ENCODE results near the gene KRTAP10-11.
"Not testable (repeated sequence)": the region's sequence is repeated elsewhere in the genome, so short reads cannot be mapped to it uniquely, and the experiment has no call there.

Gene KRTAP10-11

GRCh38 chr21:44666401-44667320 lies 20.4 kb downstream of the KRTAP10-11 start, which contains the start of gene KRTAP12-2:
Gene KRTAP12-2 (minus strand): TSS chr21:44666927. CDS start chr21:44666886, 41 bp downstream.
- DNase-seq (ENCODE audit: low spot score) = no peak

- DNase-seq (ENCODE audit: low spot score) = no peak
Observed at GRCh38 chr21:44667612-44668011, 21.4 kb downstream of the KRTAP10-11 start.

- no peak for DNase-seq (ENCODE audit: low spot score)
Observed at GRCh38 chr21:44670642-44671432, 24.6 kb downstream of the KRTAP10-11 start.

GRCh38 chr21:44671911-44672310 lies 25.7 kb downstream of the KRTAP10-11 start:
- no peak for DNase-seq (ENCODE audit: low spot score)

GRCh38 chr21:44677881-44678280 lies 31.7 kb downstream of the KRTAP10-11 start:
- no peak for DNase-seq (ENCODE audit: low spot score)

- no peak for DNase-seq (ENCODE audit: low spot score)
Observed at GRCh38 chr21:44681152-44681551, 34.9 kb downstream of the KRTAP10-11 start.

- no peak for DNase-seq (ENCODE audit: low spot score)
Observed at GRCh38 chr21:44681861-44682579, 35.8 kb downstream of the KRTAP10-11 start, which contains the start of gene KRTAP12-1. Gene KRTAP12-1 (minus strand): TSS chr21:44682163. CDS start chr21:44682123, 40 bp downstream.

GRCh38 chr21:44682580-44683151 lies 36.5 kb downstream of the KRTAP10-11 start:
- DNase-seq (ENCODE audit: low spot score) = no peak

GRCh38 chr21:44684077-44684476 lies 37.9 kb downstream of the KRTAP10-11 start:
- DNase-seq (ENCODE audit: low spot score) = no peak

- no peak for DNase-seq (ENCODE audit: low spot score)
Observed at GRCh38 chr21:44684483-44684882, 38.3 kb downstream of the KRTAP10-11 start.

GRCh38 chr21:44685050-44685449 lies 38.8 kb downstream of the KRTAP10-11 start:
- not testable (repeated sequence) for DNase-seq (ENCODE audit: low spot score)

- no peak for DNase-seq (ENCODE audit: low spot score)
Observed at GRCh38 chr21:44686000-44686781, 40.0 kb downstream of the KRTAP10-11 start.

- DNase-seq (ENCODE audit: low spot score) = no peak
Observed at GRCh38 chr21:44686843-44687561, 40.8 kb downstream of the KRTAP10-11 start.

- DNase-seq (ENCODE audit: low spot score) = no peak
Observed at GRCh38 chr21:44687671-44688070, 41.5 kb downstream of the KRTAP10-11 start.

- DNase-seq (ENCODE audit: low spot score) = not testable (repeated sequence)
Observed at GRCh38 chr21:44689740-44690139, 43.5 kb downstream of the KRTAP10-11 start.

- DNase-seq (ENCODE audit: low spot score) = no peak
Observed at GRCh38 chr21:44691686-44692085, 45.5 kb downstream of the KRTAP10-11 start.

GRCh38 chr21:44692798-44693512 lies 46.7 kb downstream of the KRTAP10-11 start:
- no peak for DNase-seq (ENCODE audit: low spot score)

GRCh38 chr21:44694776-44695175 lies 48.6 kb downstream of the KRTAP10-11 start:
- no peak for DNase-seq (ENCODE audit: low spot score)

- no peak for DNase-seq (ENCODE audit: low spot score)
Observed at GRCh38 chr21:44695184-44695583, 49.0 kb downstream of the KRTAP10-11 start.

Measured in kidney capillary endothelial cell (primary cell).